LHCN-M2 (cell line): ENCODE data around the gene MEIS3. TPM values are rescaled to one million over a fixed set of nuclear protein-coding genes. Genes with fewer than 3 reads are reported as not detected.
"Not testable (repeated sequence)": the region's sequence is repeated elsewhere in the genome, so short reads cannot be mapped to it uniquely, and the experiment has no call there.

Experiments used
- DNase-seq: peaks from one replicate; pipeline ENCODE4 v3.0.0-alpha.2; 2012; ENCODE audit warnings: low read depth
- total RNA-seq: library from RNA; depleted of rRNA; stranded (reverse); fragments of >200 nt; gene quantifications from 2 replicates; pipeline ENCODE4 v1.2.3, GENCODE V29; 2014

MEIS3 gene
- total RNA-seq, 1 experiment from 2014 or later: 6.7 TPM

DNA sequence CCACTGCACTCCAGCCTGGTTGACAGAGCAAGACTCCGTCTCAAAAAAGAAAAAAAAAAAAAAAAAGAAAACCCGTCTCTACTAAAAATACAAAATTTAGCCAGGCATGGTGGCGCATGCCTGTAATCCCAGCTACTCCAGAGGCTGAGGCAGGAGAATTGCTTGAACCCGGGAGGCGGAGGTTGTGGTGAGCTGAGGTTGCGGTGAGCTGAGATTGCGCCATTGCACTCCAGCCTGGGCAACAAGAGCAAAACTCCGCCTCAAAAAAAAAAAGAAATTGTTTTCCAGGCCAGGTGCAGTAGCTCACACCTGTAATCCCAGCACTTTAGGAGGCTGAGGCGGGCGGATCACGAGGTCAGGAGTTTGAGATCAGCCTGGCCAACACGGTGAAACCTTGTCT, 32.7 kb downstream of the MEIS3 start:
- not testable (repeated sequence) for DNase-seq

DNA sequence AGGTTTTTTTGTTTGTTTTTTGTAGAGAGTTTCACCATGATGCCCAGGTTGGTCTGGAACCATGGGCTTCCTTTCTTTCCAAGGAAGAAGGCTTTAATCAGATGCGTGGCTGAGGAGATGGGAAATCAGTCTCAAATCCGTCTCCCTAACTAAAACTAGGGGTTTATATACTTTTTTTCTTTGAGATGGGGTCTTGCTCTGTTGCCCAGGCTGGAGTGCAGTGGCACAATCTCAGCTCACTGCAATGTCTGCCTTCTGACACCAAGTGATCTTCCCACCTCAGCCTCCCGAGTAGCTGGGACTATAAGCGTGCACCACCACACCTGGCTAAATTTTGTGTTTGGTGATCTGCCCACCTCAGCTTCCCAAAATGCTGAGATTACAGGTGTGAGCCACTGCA, 34.8 kb downstream of the MEIS3 start:
- DNase-seq: not testable (repeated sequence)

DNA sequence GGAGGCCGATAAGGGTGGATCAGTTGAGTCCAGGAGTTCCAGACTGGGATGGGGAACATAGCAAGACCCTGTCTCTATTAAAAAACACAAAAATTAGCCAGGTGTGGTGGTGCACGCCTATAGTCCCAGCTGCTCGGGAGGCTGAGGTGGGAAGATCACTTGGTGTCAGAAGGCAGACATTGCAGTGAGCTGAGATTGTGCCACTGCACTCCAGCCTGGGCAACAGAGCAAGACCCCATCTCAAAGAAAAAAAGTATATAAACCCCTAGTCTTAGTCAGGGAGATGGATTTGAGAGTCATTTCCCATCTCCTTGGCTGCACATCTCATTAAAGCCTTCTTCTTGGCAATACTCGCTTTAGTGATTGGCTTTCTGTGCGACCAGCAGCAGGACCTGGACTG, 35.4 kb downstream of the MEIS3 start:
- DNase-seq: not testable (repeated sequence)

DNA sequence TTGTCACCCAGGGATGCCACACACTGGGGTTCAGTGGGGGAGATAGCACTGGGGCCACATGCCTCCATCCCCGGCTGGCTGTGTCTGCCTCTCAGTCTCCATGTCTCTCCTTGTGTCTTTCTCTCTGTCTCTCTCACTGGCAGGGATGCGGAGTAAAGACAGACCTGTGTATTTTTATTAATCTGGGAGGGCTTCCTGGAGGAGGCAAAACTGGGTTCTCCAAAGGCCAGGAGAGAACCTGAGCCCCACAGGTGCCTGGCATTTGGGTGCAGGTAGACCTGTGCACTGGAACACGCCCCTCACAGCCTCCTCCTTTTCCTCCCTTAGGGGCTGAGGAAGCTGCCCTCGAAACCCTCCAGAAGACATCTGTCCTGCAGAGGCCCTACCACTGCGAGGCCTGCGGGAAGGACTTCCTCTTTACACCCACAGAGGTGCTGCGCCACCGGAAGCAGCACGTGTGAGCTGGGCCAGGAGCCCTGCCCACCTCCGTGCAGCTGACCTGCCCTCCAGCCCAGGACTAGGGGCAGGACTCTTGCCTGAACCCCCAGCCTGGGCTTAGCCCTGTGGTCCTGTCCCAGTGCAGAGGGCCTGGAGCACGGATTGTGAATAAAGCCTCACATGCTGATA, 37.6 kb downstream of the MEIS3 start:
- DNase-seq: no peak

DNA sequence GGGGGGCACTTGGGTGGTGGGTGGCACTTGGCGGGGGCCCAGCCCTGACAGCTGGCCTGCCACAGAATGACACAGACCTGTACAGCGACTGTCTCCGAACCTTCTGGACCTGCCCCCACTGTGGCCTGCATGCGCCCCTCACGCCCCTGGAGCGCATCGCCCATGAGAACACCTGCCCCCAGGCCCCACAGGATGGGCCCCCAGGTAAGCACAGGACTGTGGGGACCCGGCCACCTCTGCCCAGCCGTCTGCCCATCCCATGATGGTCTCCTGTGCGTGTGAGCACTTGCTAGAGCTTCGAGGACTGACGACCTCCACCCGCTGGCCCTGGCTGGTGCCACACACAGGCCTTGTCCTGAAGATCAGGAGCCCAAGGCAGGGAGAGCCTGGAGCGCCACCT, 38.2 kb downstream of the MEIS3 start:
- DNase-seq: no peak

DNA sequence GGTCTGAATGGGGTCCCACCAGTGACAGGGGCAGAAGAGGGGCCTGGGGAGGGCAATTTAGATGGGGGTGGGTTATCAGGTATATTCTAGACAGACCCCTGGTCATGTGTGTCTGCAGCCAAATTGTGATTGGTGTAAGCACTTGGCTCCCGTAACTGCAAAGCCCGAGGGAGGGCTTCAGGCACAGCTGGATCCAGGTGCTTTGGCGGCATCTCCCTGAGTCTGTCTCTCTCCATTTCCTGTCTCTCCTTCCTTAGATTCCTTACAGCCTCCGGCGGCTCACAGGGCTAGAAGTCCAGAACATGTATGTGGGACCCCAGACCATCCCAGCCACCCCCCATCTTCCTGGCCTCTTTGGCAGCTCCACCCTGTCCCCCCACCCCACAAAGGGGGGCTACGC, 38.8 kb downstream of the MEIS3 start:
- no peak for DNase-seq

DNA sequence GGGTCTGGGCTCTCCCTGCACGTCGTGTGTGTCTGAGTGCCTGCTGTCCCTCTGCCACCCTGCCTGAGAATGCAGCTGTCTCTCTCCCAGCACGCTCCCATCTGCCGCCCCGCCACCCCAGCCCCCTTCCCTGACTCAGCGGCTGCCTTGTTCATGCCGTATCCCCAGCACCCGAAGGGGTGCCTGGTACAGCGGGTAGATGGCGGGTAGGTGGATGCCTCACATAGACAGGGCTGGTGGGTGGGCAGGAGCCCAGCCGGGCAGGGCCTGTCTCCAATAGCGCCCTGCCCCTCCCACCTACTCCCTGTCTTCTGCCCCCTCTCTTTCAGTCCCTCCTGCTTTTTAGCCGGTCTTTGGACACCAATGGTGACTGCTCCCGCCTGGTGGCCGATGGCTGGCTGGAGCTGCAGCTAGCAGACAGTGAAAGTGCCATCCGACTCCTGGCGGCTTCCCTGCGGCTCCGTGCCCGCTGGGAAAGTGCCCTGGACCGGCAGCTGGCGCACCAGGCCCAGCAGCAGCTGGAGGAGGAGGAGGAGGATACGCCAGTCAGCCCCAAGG, 39.9 kb downstream of the MEIS3 start:
- DNase-seq: no peak

DNA sequence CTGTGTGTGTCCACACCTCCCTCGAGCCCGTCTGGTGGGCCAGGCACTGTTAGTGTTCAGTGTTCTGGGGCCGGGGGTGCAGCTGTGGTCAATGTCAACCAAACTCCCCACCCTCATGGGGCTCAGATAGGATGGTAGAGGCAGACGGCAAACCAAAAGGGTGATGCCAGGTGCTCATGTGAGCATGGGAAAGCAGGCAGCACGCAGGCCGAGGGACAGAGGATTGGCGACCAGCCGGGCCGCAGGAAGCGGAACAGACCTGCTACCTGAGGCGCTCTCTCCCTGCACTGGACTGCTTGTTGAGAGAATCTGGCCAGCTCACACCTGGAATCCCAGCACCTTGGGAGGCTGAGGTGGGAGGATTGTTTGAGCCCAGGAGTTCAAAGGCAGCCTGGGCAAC, 41.1 kb downstream of the MEIS3 start:
- no peak for DNase-seq

DNA sequence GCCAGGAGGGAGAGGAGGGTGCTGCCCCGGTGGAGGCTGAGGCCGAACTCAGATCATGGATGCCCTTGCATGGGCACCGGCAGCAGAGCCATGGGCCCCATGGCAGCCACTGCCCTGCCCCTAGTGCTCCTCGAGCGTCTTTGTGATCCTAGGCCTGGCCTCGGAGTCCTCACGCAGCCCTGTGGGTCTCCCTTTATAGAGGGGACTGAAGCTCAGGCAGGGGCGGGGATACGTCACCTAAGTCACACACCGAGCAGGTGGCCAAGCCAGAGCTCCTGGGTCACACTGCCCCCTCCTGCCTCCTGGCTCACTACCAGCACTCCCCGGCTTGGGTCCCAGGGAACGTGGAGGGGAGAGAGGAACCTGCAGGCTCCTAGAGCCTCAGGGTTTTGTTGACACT, 41.5 kb downstream of the MEIS3 start:
- DNase-seq: no peak

DNA sequence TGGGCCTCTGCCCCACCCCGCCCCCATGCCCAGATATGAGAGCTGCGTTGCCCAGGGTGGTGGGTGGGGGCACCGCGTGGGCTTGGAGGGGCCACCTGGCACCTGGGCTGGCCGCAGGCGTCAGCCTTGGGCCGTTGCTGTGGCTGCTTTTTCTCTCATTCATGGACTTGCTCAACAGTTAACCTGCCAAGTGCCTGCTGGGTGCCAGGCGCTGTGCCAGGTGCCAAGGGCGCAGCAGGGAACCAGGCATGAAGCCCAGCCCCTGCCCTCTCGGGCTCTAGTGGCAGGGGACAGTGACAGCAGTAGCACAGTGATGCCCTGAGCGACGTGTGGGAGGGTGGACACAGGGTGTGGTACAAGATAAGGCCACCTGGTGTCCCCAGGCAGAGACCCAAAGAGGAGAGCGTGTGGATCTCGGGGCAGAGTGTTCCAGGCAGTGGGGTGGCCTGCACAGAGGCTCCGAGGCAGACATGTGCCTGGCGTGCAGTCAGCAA, 42.1 kb downstream of the MEIS3 start:
- no peak for DNase-seq

DNA sequence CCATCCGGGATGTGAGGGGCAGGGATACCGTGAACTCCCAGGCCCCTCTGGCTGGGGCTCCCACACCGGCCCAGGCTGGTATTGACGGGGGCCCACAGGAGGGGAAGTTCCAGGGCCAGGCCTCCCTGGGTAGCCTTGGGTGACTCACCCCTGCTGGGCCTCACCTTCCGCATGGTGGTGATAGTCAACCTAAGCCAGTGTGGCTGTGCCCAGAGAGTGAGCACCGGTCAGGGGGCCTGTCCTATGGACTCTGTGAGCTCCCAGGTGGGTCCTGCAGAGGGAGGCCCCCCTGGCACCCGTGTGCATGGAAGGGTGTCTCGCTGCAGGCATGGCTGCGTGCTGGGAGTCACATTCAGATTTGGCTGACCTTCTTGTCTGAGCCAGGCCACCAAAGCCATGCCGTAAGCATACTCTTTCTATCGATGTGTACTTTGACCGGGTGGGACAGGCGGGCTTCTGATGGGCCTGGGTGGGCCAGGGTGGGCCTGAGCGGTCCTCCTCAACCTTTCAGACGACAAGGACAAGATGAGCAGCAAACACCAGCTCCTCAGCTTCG, 42.7 kb downstream of the MEIS3 start:
- DNase-seq: no peak

DNA sequence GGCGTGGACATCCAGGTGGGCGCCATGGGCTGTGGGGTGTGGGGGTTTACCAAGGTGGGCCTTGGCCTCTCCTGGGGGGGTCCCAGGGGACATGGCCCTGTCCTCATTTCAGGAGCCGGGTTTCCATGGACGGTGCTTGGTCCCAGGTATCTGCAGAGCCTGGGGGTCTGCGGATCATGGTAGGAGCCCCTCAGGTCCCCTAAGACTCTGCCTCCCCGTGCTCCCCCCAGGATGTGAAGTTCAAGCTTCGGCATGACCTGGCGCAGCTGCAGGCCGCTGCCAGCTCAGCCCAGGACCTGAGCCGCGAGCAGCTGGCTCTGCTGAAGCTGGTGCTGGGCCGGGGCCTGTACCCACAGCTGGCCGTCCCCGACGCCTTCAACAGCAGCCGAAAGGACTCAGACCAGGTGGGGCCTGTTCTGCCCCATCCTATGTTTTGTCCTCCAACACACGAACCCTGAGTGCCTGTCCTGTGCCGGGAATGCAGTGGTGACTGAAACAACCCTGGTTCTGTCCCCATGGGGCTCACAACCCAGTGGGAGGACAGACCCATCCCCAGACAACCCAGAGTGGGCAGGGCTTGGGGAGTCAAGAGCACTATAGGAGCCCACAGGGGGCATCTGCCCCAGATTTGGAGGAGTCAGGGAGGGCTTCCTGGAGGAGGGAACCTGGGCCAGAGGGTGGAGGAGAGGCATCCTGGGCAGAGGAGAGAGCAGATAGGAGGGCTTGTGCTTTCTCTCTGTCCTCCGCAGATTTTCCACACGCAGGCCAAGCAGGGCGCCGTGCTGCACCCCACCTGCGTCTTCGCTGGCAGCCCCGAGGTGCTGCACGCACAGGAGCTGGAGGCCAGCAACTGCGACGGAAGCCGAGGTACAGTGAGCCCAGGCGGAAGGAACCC, 43.4 kb downstream of the MEIS3 start:
- no peak for DNase-seq

DNA sequence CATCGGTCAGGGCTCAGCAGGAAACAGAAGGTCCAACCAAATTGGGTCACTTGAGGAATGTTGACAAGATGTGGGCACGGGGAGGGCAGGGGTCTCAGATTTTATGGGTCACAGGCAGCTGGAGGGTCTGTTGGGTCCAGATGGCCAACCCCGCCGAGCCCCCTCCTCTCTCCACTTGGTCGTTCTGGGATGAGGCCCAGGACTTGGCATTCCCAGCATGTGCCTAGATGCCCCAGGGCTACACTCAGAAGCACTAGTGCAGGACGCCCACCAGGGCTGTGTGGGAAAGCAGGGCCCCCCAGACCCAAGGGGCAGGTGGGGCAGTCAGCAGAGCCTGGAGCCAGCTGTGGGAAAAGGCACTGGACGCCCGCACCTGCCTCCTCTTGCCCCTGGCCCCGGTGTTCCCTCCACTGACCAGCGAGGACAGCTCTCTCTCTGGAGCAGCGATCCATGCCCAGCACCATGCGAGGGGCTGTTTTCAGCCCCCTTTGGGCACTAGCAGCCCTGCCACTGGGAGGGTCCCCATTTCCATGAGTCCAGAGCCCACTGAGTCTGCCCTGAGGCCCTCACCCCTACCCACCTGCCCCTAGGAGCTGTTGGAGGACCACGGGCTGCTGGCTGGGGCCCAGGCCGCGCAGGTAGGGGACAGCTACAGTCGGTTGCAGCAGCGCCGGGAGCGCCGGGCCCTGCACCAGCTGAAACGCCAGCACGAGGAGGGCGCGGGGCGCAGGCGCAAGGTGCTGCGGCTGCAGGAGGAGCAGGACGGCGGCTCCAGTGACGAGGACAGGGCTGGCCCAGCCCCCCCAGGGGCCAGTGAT, 44.2 kb downstream of the MEIS3 start:
- DNase-seq: no peak

DNA sequence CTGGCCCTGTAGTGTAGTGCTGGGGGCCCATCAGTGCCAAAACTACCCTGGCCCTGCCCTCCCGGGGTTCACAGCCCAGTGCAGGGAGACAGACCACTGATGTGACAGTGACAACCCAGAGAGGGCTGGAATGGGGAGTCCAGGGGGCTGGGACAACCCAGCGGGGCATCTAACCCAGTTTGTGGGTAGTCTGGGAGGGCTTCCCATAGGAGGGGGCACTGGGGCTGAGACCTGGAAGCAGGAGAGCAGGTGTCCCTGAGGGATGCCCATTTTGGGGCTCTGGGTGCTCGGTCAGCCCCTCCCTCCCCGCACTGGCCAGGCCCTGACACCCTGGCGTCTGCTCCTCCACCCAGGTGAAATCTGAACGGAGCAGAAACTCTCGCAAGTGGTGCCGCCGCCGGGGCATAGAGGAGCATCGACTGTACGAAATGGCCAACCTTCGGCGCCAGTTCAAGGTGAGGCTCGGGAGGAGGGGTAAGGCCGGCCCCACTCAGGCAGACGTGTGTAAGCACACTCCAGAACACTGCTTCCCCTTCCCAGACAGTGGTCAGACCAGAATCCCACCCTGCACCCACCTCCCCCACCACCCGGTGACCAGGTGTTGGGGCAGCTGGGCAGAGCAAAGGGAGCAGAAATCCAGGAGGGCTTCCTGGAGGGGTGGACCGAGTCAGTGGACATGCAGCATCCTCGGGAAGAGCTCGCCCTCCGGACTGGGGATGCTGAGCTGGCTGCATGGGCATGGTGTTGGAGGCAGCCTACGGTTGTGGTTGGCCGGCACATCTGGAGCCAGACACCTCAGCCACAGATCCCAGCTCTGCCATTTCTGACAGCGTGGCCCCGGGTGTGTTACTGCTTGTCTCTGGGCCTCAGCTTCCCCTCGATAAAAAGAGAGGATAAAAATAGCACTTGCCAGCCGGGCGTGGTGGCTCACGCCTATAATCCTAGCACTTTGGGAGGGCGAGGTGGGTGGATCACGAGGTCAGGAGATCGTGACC, 45.8 kb downstream of the MEIS3 start:
- no peak for DNase-seq

DNA sequence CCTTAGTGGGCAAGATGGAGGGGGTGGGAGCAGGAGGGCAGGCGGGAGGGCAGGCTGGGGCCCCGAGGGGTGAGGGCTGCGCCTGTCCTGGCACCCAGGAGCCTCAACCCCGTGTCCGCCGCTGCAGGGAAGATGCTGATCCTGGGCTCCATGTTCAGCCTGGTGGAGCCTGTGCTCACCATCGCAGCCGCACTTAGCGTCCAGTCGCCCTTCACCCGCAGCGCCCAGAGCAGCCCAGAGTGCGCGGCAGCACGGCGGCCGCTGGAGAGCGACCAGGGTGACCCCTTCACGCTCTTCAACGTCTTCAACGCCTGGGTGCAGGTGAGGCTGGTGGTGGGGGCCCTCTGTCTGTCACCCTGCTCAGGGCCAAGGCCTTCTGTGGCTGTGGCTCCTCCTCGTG, 46.7 kb downstream of the MEIS3 start:
- no peak for DNase-seq

DNA sequence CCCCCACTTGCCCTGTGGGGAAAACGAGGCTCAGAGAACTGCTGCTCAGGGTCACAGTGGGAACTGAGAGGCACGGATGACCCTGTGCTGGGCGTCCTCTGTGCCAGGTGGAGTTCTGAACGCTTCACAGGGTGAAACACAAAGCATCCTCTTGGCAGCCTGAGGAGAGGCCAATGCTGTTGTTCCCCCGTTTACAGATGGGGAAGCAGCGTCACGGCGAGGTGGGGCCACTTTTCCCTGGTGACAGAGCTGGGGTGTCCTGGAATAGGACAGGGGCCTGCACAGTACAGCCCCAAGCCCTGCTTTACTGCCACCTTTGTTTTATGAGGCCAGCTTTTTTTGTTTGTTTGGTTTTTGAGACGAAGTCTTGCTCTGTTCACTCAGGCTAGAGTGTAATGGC, 48.1 kb downstream of the MEIS3 start:
- no peak for DNase-seq

DNA sequence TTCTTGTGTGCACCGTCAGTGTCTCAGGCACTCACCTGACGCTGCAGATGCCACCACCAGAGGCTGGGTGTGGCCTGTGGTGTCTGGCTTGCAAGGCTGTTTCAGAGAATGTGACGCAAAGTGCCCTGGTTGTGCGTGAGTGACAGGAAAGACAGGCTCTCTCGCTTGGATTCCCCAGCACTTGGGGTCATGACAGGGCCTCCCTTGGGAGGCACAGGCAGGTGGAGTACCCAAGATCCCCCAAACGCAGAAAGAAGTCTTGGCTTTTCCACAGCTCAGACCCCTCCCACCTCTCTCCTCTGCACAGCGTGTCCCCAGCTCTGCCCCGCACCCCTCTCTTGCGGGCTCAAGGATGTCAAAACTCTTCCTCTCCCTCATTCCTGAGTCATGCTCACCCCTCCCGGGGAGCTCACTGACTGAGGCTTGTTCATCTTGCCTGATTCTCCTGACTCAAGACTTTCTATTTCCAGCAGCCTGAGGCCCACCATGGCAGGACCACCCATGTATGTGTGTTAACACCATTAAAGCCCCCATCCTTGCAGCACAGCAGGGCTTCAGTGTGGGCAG, 49.2 kb downstream of the MEIS3 start:
- peak; percentile 64 for DNase-seq

DNA sequence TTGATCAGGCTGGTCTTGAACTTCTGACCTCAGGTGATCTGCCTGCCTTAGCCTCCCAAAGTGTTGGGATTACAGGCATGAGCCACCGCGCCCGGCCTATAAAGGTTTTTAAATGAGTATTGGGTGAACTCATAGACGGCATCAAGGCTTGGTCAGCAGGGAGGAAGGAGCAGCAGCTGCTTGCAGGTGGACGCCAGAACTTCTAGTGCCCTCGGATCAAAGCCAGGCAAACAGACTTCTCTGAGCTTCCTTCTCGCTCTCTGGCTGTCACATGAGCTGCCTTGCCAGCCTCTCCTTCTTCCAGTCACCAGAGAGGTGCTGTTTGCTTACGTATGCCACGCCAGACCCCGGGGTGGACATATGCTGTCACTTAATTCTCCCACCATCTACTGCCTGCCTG, 53.9 kb downstream of the MEIS3 start:
- not testable (repeated sequence) for DNase-seq

DNA sequence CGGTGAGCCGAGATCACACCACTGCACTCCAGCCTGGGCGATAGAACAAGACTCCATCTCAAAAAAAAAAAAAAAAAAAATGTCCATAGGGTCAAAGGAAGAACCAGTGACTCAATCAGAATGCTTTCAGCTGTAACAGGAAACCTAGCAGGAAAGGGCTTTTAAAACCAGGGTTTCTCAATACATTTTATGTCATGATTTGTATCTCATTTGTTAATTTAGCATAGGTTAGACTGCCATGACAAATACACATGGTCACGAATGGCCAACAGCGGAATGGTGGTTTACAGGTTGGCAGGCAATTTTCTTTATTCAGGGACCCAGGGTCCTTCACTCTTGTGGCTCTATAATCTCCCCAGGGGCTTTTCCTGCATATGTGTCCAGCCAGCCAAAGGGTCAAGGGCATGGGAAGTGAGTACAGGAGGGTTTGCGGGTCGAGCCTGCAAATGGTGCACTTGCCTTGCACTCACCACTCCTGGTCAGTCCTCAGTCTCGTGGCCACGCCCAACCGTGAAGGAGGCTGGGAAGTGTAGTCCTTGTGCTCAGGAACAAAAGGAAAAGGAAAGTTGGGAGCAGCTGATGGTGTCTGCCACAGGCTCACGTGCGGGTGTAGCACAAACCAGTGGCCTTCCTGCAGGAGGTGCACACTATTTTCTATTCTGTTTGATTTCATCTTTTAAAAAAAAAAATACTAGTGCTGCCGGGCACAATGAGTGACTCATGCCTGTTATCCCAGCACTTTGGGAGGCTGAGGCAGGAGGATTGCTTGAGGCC, 55.4 kb downstream of the MEIS3 start:
- DNase-seq: peak; percentile 7
